ENCODE results near the gene MAP9. TPM values are rescaled to one million over a fixed set of nuclear protein-coding genes. Genes with fewer than 3 reads are reported as not detected.

Gene MAP9
- total and polyA plus RNA-seq, 10 of the 15 experiments (the other 5 are each of a cell fraction or from before 2014, with no cell fraction given): 1.2 to 7.0 (median 4.3) TPM

DNA sequence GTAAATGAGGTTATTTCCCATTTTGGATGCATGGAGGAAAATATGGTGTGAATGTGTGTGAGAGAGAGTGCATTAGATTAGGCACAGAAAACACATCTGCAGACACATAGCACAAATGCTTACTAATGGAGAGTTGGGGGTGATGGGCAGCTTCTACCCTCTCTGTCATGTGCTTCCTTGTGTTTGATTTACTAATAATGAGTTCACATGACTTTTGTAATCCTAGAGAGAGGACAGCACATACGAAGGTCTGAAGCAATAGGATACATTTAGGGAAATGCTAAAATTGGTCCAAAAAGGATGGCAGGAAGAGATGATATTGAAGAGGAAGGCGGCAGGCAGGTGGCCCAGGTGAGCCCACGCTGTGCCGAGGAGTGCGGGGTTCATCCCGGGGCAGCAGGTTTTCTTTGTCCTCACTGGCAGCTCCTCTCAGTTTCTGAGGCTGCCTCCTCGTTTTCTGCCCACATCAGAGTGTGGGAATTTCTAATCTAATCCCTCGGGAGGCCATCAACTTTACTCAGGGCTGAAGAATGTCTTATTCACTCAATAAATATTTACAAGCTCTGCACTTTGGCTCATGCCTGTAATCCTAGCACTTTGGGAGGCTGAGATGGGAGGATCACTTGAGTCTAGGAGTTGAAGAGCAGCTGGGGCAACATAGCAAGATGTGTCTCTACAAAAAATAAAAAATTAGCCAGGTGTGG lies 15.9 kb upstream of the MAP9 start:
- Histone ChIP-seq H3K79me2 (ENCODE audit: control insufficient read depth, insufficient read depth, low read length) (no peaks in the 10 kb centered on the region), H2AFZ (ENCODE audit: control insufficient read depth, low read depth, low read length) (no peak overlapping the region), H4K20me1 (ENCODE audit: control insufficient read depth, insufficient read depth) (no peaks in the 10 kb centered on the region), H3K36me3 (ENCODE audit: control insufficient read depth in 2 of 2, insufficient read depth in 2 of 2, low read length in 1 of 2) (no peaks in the 10 kb centered on the region), H3K27ac (ENCODE audit: control insufficient read depth, insufficient read depth) (no peak overlapping the region), H3K27me3 (replicated peaks in 1 of 2; ENCODE audit: control insufficient read depth in 2 of 2, insufficient read depth in 2 of 2, low read length in 1 of 2) (no peaks in the 10 kb centered on the region; a peak in 2 of 4 replicates), H3K4me2 (ENCODE audit: control insufficient read depth, insufficient read depth) (no peak overlapping the region), H3K9me3 (replicated peaks; ENCODE audit: control insufficient read depth, insufficient read depth, low read length) (no peaks in the 10 kb centered on the region), H3K9ac (ENCODE audit: control insufficient read depth, insufficient read depth, low read length) (no peak overlapping the region), H3K4me1 (ENCODE audit: control insufficient read depth, insufficient read depth, low read length) (no peaks in the 10 kb centered on the region), H3K4me3 (no peak overlapping the region)
- in situ Hi-C loops (cut with MboI) (no loop called here), intact Hi-C loops (cut with micrococcal nuclease; ENCODE audit: unreplicated experiment) (no loop called here)
- ChIA-PET RAD21 (ENCODE audit: unreplicated experiment) (no interaction called here), POLR2A (no interaction called here), SMC1A (ENCODE audit: uncharacterized antibody, unreplicated experiment) (no interaction called here), CTCF (no interaction called here)
- 38% methylated on average over 8 of the region's 8 CpGs for WGBS (ENCODE audit: insufficient coverage, insufficient replicate concordance, low lambda C conversion rate, missing lambda C conversion rate)
- FAIRE-seq (no peak), ATAC-seq (no peak), DNase-seq (ENCODE audit: low read depth, low spot score) (no peak)
- TF ChIP-seq ZZZ3 (IDR thresholded peaks at IDR 0.05; ENCODE audit: control insufficient read depth, insufficient read length, low read depth) (no peak), FOXM1 (IDR thresholded peaks at IDR 0.05; ENCODE audit: low read depth, low read length) (no peak), YBX1 (IDR thresholded peaks at IDR 0.05) (no peak), NFIC (IDR thresholded peaks at IDR 0.05; ENCODE audit: low read depth, low read length) (no peak), SMAD5 (IDR thresholded peaks at IDR 0.05; ENCODE audit: low read depth) (no peak), PML (IDR thresholded peaks at IDR 0.05; ENCODE audit: low read length) (no peak), RBBP5 (conservative IDR thresholded peaks at IDR 0.05) (no peak), JUNB (IDR thresholded peaks at IDR 0.05) (no peak), E2F8 (IDR thresholded peaks at IDR 0.05; ENCODE audit: low read depth, partially characterized antibody) (no peak), MLLT1 (IDR thresholded peaks at IDR 0.05) (no peak), YY1 (IDR thresholded peaks at IDR 0.05; ENCODE audit: low read depth, low read length) (no peak), ZNF622 (IDR thresholded peaks at IDR 0.05) (no peak)
- TF ChIP-seq, protein P1, sequence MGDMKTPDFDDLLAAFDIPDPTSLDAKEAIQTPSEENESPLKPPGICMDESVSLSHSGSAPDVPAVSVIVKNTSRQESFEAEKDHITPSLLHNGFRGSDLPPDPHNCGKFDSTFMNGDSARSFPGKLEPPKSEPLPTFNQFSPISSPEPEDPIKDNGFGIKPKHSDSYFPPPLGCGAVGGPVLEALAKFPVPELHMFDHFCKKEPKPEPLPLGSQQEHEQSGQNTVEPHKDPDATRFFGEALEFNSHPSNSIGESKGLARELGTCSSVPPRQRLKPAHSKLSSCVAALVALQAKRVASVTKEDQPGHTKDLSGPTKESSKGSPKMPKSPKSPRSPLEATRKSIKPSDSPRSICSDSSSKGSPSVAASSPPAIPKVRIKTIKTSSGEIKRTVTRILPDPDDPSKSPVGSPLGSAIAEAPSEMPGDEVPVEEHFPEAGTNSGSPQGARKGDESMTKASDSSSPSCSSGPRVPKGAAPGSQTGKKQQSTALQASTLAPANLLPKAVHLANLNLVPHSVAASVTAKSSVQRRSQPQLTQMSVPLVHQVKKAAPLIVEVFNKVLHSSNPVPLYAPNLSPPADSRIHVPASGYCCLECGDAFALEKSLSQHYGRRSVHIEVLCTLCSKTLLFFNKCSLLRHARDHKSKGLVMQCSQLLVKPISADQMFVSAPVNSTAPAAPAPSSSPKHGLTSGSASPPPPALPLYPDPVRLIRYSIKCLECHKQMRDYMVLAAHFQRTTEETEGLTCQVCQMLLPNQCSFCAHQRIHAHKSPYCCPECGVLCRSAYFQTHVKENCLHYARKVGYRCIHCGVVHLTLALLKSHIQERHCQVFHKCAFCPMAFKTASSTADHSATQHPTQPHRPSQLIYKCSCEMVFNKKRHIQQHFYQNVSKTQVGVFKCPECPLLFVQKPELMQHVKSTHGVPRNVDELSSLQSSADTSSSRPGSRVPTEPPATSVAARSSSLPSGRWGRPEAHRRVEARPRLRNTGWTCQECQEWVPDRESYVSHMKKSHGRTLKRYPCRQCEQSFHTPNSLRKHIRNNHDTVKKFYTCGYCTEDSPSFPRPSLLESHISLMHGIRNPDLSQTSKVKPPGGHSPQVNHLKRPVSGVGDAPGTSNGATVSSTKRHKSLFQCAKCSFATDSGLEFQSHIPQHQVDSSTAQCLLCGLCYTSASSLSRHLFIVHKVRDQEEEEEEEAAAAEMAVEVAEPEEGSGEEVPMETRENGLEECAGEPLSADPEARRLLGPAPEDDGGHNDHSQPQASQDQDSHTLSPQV (IDR thresholded peaks at IDR 0.05): no peak
- TF ChIP-seq, protein P2, sequence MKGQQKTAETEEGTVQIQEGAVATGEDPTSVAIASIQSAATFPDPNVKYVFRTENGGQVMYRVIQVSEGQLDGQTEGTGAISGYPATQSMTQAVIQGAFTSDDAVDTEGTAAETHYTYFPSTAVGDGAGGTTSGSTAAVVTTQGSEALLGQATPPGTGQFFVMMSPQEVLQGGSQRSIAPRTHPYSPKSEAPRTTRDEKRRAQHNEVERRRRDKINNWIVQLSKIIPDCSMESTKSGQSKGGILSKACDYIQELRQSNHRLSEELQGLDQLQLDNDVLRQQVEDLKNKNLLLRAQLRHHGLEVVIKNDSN (IDR thresholded peaks at IDR 0.05; ENCODE audit: borderline replicate concordance, extremely low read length, insufficient read depth, low read depth, low read length): no peak
- no TSS peak for BruUV-seq (replicated peaks)

Measured in GM12878 (cell line).